Measurements from ENCODE around the gene KAT2A. TPM values are rescaled to one million over a fixed set of nuclear protein-coding genes. Genes with fewer than 3 reads are reported as not detected.
A peak's percentile ranks its signal among the peaks of the same experiment; 100 is the strongest.

KAT2A gene
- total RNA-seq, 1 experiment from 2014 or later = 43.5 TPM

DNA sequence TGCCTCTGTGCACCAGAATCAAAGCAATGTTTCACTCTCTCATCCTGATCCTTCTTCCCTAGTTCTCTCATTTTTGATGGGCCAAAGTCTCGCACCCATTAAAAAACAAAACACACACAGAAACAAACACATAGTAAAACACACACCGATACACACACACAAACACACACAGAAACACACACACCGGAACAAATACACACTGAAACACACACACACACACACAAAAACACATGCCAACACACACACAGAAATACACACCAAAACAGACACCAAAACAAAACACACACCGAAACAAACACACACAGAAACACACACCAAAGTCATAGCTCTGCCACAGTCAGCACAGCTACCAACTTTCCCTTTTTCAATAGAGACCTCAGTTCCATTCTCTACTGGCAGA, 10.1 kb upstream of the KAT2A start:
- Histone ChIP-seq H3K4me2 (ENCODE audit: insufficient read depth, insufficient read length, low read length) (no peak overlapping the region), H3K23me2 (ENCODE audit: insufficient read length, low read depth, low read length, poor library complexity, severe bottlenecking) (no peaks in the 10 kb centered on the region), H2AFZ (ENCODE audit: low read length) (no peak overlapping the region), H3K27ac (ENCODE audit: insufficient read length, low read depth, low read length) (no peak overlapping the region), H2BK12ac (ENCODE audit: insufficient read length, low read depth, low read length) (no peak overlapping the region), H3K9ac (ENCODE audit: extremely low read depth, insufficient read length, low read length) (no peak overlapping the region), H3K27me3 (ENCODE audit: insufficient read depth, low read length) (peaks cover 2% of the 10 kb centered on the region; the same call in 1 of the 2 replicates), H4K20me1 (ENCODE audit: control insufficient read depth, insufficient read depth, insufficient read length) (no peaks in the 10 kb centered on the region), H2BK5ac (ENCODE audit: insufficient read length, low read length) (no peak overlapping the region), H3K4ac (ENCODE audit: low read depth, low read length) (no peak overlapping the region), H3K23ac (ENCODE audit: insufficient read length, low read depth, low read length) (no peak overlapping the region), H2BK20ac (ENCODE audit: low read depth, low read length, poor library complexity, severe bottlenecking) (no peak overlapping the region), H3T11ph (ENCODE audit: low read length) (no peak overlapping the region), H2AK5ac (ENCODE audit: insufficient read length, low read length) (no peak overlapping the region), H3K14ac (ENCODE audit: insufficient read depth, low read length) (no peak overlapping the region), H3K79me1 (ENCODE audit: insufficient read depth, low read depth, low read length, poor library complexity, severe bottlenecking) (peaks cover 3% of the 10 kb centered on the region), H2BK15ac (ENCODE audit: low read depth, low read length) (no peak overlapping the region), H4K5ac (ENCODE audit: insufficient read length, low read depth, low read length) (no peak overlapping the region), H4K91ac (ENCODE audit: insufficient read length, low read depth, low read length) (no peak overlapping the region), H3K18ac (ENCODE audit: insufficient read length, low read depth, low read length) (no peak overlapping the region), H2BK120ac (ENCODE audit: low read depth, low read length, poor library complexity, severe bottlenecking) (no peak overlapping the region), H3K56ac (ENCODE audit: insufficient read length, low read depth, low read length) (no peak overlapping the region), H3K79me2 (ENCODE audit: insufficient read depth, low read length) (peaks cover 2% of the 10 kb centered on the region; the same call in 1 of the 2 replicates), H3K9me3 (ENCODE audit: control insufficient read depth, low read depth, low read length) (no peaks in the 10 kb centered on the region), H4K8ac (replicated peaks; ENCODE audit: insufficient read length, low read depth, low read length) (no peak overlapping the region), H3K4me1 (ENCODE audit: insufficient read depth, low read length) (peaks cover 4% of the 10 kb centered on the region; the same call in 1 of the 2 replicates)
- no peaks in the 10 kb centered on the region for H3K9me3 Mint-ChIP-seq
- H3K27ac Mint-ChIP-seq = peak overlapping the region in 2 of 3 experiments; percentile 0 to 3; a peak in 2 of 7 replicates
- DNase-seq = no peak
- WGBS (ENCODE audit: extremely low coverage, insufficient read length, low lambda C conversion rate) = 100% methylated on average over 2 of the region's 4 CpGs
- peaks cover 13 to 55% (median 42%) of the 10 kb centered on the region in 3 experiments; a peak in 6 of 7 replicates for H3K36me3 Mint-ChIP-seq (ENCODE audit: insufficient read depth in 1 of 3, low read depth in 3 of 3)
- TF ChIP-seq, protein P1, sequence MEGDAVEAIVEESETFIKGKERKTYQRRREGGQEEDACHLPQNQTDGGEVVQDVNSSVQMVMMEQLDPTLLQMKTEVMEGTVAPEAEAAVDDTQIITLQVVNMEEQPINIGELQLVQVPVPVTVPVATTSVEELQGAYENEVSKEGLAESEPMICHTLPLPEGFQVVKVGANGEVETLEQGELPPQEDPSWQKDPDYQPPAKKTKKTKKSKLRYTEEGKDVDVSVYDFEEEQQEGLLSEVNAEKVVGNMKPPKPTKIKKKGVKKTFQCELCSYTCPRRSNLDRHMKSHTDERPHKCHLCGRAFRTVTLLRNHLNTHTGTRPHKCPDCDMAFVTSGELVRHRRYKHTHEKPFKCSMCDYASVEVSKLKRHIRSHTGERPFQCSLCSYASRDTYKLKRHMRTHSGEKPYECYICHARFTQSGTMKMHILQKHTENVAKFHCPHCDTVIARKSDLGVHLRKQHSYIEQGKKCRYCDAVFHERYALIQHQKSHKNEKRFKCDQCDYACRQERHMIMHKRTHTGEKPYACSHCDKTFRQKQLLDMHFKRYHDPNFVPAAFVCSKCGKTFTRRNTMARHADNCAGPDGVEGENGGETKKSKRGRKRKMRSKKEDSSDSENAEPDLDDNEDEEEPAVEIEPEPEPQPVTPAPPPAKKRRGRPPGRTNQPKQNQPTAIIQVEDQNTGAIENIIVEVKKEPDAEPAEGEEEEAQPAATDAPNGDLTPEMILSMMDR (conservative IDR thresholded peaks at IDR 0.05) = no peak
- H3K27me3 Mint-ChIP-seq (ENCODE audit: low read depth) = no peaks in the 10 kb centered on the region
- H3K4me1 Mint-ChIP-seq = peaks cover 25 to 26% of the 10 kb centered on the region in 2 experiments
- no peak overlapping the region; a peak in 1 of 5 replicates for H3K4me3 Mint-ChIP-seq
